BE2C (cell line): ENCODE results near the gene MYH14.

Experiments
- DNase-seq: peaks from one replicate; pipeline ENCODE4 v3.0.0-alpha.2; 2020
- H3K27me3 ChIP-seq: fragments of 250-450 bp; sonication (Bioruptor Pico); 2 replicates; pipeline ENCODE4 v1.5.1; 2020; ENCODE audit warnings: mild to moderate bottlenecking
- H3K36me3 ChIP-seq: fragments of 250-450 bp; sonication (Bioruptor Pico); 2 replicates; pipeline ENCODE4 v1.5.1; 2020; ENCODE audit warnings: mild to moderate bottlenecking
- H3K4me1 ChIP-seq: fragments of 250-450 bp; sonication (Bioruptor Pico); 2 replicates; pipeline ENCODE4 v1.5.1; 2020
- H3K4me3 ChIP-seq: 2 replicates; pipeline ENCODE4 v1.5.1; 2011; ENCODE audit warnings: low read depth, low read length
- H3K9me3 ChIP-seq: fragments of 250-450 bp; sonication (Bioruptor Pico); 2 replicates; pipeline ENCODE4 v1.5.1; 2020
- TF ChIP-seq, protein P1 (sequence below): IDR thresholded peaks from 2 replicates; pipeline ENCODE4 v1.5.1; 2012; ENCODE audit warnings: mild to moderate bottlenecking, low read depth, low read length

MYH14 gene

DNA sequence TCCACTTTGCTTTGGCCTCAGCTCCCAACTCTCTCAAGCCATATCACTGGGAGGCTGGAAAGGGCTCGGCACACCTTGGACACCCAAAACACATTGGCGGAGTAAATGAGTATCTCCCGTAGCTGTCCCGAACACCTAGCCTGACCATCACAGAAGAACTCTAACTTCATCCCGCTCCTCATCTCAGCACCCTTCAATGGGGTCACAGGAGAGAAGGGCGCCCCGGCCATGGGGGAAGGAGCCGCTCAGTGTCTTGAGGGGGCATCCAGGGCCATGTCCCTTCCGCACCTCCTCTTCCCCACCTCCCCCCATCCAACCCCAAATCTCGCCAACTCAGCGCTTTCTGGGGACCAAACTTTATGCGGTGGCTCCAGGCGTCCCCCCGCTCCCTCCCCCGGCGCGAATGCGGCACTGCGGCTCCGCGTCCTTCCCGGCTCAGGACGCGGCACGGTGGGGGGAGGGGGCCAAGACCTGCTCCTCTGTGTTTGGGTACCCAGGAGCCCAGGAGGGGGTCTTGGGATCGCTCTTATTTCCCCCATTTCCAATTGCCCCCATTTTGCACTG lies 122.8 kb downstream of the MYH14 start:
- H3K4me3 ChIP-seq, result peak overlapping the region; percentile 47
- H3K36me3 ChIP-seq, result no peaks in the 10 kb centered on the region
- peaks cover 4% of the 10 kb centered on the region for H3K4me1 ChIP-seq
- DNase-seq, result no peak
- H3K9me3 ChIP-seq, result no peaks in the 10 kb centered on the region
- TF ChIP-seq, protein P1, sequence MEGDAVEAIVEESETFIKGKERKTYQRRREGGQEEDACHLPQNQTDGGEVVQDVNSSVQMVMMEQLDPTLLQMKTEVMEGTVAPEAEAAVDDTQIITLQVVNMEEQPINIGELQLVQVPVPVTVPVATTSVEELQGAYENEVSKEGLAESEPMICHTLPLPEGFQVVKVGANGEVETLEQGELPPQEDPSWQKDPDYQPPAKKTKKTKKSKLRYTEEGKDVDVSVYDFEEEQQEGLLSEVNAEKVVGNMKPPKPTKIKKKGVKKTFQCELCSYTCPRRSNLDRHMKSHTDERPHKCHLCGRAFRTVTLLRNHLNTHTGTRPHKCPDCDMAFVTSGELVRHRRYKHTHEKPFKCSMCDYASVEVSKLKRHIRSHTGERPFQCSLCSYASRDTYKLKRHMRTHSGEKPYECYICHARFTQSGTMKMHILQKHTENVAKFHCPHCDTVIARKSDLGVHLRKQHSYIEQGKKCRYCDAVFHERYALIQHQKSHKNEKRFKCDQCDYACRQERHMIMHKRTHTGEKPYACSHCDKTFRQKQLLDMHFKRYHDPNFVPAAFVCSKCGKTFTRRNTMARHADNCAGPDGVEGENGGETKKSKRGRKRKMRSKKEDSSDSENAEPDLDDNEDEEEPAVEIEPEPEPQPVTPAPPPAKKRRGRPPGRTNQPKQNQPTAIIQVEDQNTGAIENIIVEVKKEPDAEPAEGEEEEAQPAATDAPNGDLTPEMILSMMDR, result no peak
- no peaks in the 10 kb centered on the region for H3K27me3 ChIP-seq

DNA sequence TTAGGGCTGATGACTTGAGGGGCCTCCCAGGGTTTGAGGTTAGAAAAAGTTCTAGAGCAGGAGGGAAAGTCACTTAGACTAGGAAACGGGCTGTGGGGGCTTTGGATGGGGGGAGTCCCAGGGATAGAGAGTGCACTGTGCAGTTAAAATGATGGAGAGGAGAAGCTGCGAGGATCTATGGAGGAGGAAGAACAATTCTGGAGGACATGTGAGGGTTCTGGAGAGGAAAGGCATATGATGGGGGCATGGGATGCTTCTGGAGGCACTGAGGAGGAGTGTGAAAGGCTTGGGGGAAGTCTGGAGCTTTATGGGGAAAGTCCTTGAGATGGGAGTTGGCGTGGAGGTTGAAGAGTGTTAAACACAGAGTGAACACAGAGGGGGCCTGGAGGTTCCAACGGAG lies 123.6 kb downstream of the MYH14 start:
- peaks cover 4% of the 10 kb centered on the region for H3K4me1 ChIP-seq
- no peaks in the 10 kb centered on the region for H3K27me3 ChIP-seq
- no peaks in the 10 kb centered on the region for H3K9me3 ChIP-seq
- H3K36me3 ChIP-seq, result no peaks in the 10 kb centered on the region
- TF ChIP-seq, protein P1, result no peak
- DNase-seq, result no peak
- no peak overlapping the region for H3K4me3 ChIP-seq

DNA sequence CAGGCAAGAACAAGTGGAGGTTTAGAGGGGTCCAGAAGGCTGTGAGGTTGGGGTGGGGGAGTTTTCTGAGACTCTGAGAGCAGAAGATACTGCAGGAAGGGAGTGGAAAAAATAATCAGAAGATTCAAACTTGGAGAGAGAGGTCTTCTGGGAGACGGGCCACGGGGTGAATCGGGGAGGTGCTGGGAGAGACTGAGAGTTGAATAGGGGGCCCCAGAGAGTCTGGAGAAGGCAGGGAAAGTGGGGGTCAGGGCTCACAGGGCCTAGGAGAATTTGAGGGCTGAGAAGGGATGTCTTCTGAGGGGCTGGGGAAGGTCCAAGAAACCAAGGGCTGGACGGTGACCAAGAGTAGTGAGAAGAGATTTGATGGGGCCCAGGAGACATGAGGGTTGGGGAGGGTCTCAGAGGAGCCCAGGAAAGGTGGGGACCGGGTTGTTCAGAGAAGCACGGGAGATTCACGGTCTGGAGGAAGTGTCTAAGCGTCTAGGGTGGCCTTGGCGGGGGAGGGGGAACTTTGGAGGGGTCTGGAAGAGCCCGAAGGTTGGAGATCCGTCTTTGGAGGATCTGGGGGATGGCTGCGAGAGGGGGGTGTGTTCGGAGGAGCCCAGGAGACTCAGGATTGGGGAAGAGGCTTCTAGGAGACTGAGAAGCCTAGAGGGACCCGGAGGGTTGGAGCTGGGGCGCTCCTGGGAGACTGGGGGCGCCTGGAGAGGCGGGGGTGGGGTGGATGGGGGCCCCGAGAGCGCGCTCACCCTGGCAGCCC lies 124.2 kb downstream of the MYH14 start:
- H3K36me3 ChIP-seq, result no peaks in the 10 kb centered on the region
- TF ChIP-seq, protein P1, result no peak
- DNase-seq, result no peak
- H3K4me3 ChIP-seq, result no peak overlapping the region
- H3K9me3 ChIP-seq, result no peaks in the 10 kb centered on the region
- H3K27me3 ChIP-seq, result no peaks in the 10 kb centered on the region
- peaks cover 4% of the 10 kb centered on the region for H3K4me1 ChIP-seq

DNA sequence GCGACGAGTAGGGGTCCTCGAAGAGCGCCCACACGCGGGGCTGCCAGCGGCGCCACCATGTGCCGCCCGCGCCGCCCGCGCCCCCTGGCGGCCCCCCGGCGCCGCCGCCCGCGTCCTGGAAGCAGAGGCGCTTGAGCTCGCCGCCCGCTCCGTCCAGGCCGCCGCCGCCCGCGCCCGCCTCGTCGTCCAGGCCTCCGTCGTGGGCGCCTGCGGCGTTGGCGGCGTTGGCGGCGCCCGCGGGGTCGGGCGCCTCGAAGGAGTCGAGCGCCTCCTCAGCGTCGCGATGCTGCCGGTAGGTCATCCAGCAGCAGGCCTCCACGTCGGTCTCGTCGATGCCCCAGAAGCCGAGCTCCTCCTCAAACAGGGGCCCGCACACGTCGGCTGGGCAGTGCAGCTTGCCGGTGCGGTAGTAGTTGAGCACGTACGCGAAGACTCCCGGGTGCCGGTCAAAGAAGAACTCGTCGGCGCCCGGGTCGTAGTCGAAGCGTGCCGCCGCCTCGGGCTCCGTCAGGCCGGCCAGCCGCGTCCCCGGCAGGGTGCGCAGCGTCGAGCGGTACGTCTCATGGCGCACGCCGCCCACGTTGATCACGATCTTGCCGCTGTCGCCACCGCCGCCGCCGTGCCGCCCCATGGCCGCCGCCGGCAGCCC lies 124.9 kb downstream of the MYH14 start:
- peaks cover 4% of the 10 kb centered on the region for H3K4me1 ChIP-seq
- H3K36me3 ChIP-seq, result no peaks in the 10 kb centered on the region
- H3K4me3 ChIP-seq, result peak overlapping the region; percentile 22; the same call in 1 of the 2 replicates
- no peak for DNase-seq
- H3K9me3 ChIP-seq, result no peaks in the 10 kb centered on the region
- H3K27me3 ChIP-seq, result no peaks in the 10 kb centered on the region
- TF ChIP-seq, protein P1, result no peak

DNA sequence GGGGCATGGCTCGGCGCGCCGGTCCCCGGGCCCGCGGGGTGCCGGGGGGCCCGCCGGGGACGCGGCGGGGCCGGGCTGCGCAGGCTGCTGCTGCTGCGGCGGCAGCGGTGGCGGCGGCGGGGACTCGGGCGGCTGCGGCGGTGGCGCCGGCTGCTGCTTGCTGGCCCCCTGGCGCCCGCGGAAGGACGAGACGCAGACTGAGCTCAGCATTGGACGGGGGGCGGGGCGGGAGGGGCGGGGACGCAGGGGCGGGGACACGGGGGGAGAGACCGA lies 125.4 kb downstream of the MYH14 start:
- H3K4me3 ChIP-seq, result no peak overlapping the region

More for the DNA sequence above, 125.4 kb downstream of the MYH14 start:
- H3K27me3 ChIP-seq, result no peaks in the 10 kb centered on the region
- peaks cover 4% of the 10 kb centered on the region for H3K4me1 ChIP-seq
- TF ChIP-seq, protein P1, result no peak
- no peak for DNase-seq
- no peaks in the 10 kb centered on the region for H3K36me3 ChIP-seq
- H3K9me3 ChIP-seq, result no peaks in the 10 kb centered on the region
